Neural progenitor cell (in vitro differentiated cells): ENCODE measurements around the gene TASP1. TPM values are rescaled to one million over a fixed set of nuclear protein-coding genes. Genes with fewer than 3 reads are reported as not detected.

Experiments used
- DNase-seq: peaks from one replicate; pipeline ENCODE4 v3.0.0-alpha.2; 2016; ENCODE audit warnings: low spot score
- H2AFZ ChIP-seq: fragments of 200-600 bp; sonication (generic); replicated peaks from 2 replicates; pipeline ENCODE4 v1.6.1; 2016; ENCODE audit warnings: antibody characterized with exemption
- H3F3A ChIP-seq: fragments of 200-600 bp; sonication (generic); 2 replicates; pipeline ENCODE4 v1.6.1; 2016; ENCODE audit warnings: antibody characterized with exemption, low read depth
- H3K27ac ChIP-seq: fragments of 200-600 bp; sonication (generic); 2 replicates; pipeline ENCODE4 v1.5.1; 2016; ENCODE audit warnings: mild to moderate bottlenecking
- H3K27me3 ChIP-seq: fragments of 200-600 bp; sonication (generic); 2 replicates; pipeline ENCODE4 v1.6.1; 2016; ENCODE audit warnings: mild to moderate bottlenecking, moderate library complexity
- H3K36me3 ChIP-seq: fragments of 200-600 bp; sonication (generic); 2 replicates; pipeline ENCODE4 v1.5.1; 2016
- H3K4me1 ChIP-seq: fragments of 200-600 bp; sonication (generic); 2 replicates; pipeline ENCODE4 v1.6.1; 2016; ENCODE audit warnings: mixed run types
- H3K4me2 ChIP-seq: fragments of 200-600 bp; sonication (generic); 2 replicates; pipeline ENCODE4 v1.6.1; 2016
- H3K4me3 ChIP-seq: fragments of 200-600 bp; sonication (generic); 2 replicates; pipeline ENCODE4 v1.5.1; 2016
- H3K79me2 ChIP-seq: fragments of 200-600 bp; sonication (generic); 2 replicates; pipeline ENCODE4 v1.6.1; 2016; ENCODE audit warnings: low read depth
- H3K9ac ChIP-seq: fragments of 200-600 bp; sonication (generic); 2 replicates; pipeline ENCODE4 v1.6.1; 2016
- H3K9me3 ChIP-seq: fragments of 200-600 bp; sonication (generic); 2 replicates; pipeline ENCODE4 v1.5.1; 2016; ENCODE audit warnings: low read depth
- H4K20me1 ChIP-seq: fragments of 200-600 bp; sonication (generic); 2 replicates; pipeline ENCODE4 v1.6.1; 2016; ENCODE audit warnings: low read depth
- H3K27ac Mint-ChIP-seq: 3 replicates; pipeline ENCODE4 v1.8.0; 2021; ENCODE audit warnings: mixed read lengths
- H3K27me3 Mint-ChIP-seq: 2 replicates; pipeline ENCODE4 v1.8.0; 2022; ENCODE audit warnings: low read depth, mild to moderate bottlenecking, inconsistent platforms, moderate library complexity, mixed read lengths; ENCODE audit not compliant: insufficient read depth
- H3K36me3 Mint-ChIP-seq: 3 replicates; pipeline ENCODE4 v1.8.0; 2021; ENCODE audit warnings: mixed read lengths
- H3K4me1 Mint-ChIP-seq: 3 replicates; pipeline ENCODE4 v1.8.0; 2021; ENCODE audit warnings: mixed read lengths
- H3K4me3 Mint-ChIP-seq: 3 replicates; pipeline ENCODE4 v1.8.0; 2021; ENCODE audit warnings: mild to moderate bottlenecking, moderate library complexity, mixed read lengths
- H3K9me3 Mint-ChIP-seq: 3 replicates; pipeline ENCODE4 v1.8.0; 2020; ENCODE audit warnings: mixed read lengths
- EZH2 ChIP-seq: fragments of 200-600 bp; sonication (generic); IDR thresholded peaks from 2 replicates; pipeline ENCODE4 v1.6.1; 2017; ENCODE audit warnings: antibody characterized with exemption, mild to moderate bottlenecking, moderate library complexity
- EZH2phosphoT487 ChIP-seq: fragments of 200-600 bp; sonication (generic); IDR thresholded peaks from 2 replicates; pipeline ENCODE4 v1.6.1; 2017; ENCODE audit warnings: antibody characterized with exemption
- total RNA-seq: library from RNA; depleted of rRNA; stranded (reverse); fragments of >200 nt; gene quantifications from 2 replicates; pipeline ENCODE4 v1.2.3, GENCODE V29; 2015; ENCODE audit warnings: low replicate concordance
- TF ChIP-seq, protein P1 (sequence below): fragments of 200-600 bp; sonication (generic); IDR thresholded peaks from 2 replicates; pipeline ENCODE4 v1.5.1; 2017; ENCODE audit warnings: antibody characterized with exemption, mild to moderate bottlenecking

The TASP1 gene
- total RNA-seq, 1 donor from 2014 or later, result 9.6 TPM

DNA sequence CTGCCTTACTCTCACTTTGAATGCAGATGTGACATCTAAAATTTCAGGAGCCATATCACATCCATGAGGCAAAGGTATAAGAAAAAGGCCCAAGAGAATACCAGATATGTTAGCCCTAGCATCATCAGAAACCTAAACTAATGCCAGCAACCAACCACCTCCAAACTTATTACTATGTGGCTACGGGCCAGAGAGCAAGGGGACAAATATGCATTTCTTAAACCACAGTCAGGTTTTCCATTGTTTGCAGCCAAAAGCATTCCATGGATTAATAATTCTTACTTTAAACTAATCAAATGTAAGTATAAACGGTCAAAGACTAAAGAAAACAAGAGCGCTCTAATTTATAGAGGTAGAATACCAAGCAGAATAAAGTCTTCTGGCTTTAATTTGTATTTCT is 84.7 kb downstream of the TASP1 start:
- no peaks in the 10 kb centered on the region for H3K27me3 ChIP-seq
- H3K27me3 Mint-ChIP-seq, result no peaks in the 10 kb centered on the region
- H4K20me1 ChIP-seq, result no peaks in the 10 kb centered on the region
- no peak overlapping the region for H3K4me3 Mint-ChIP-seq
- TF ChIP-seq EZH2phosphoT487 (no peak), EZH2 (no peak)
- TF ChIP-seq, protein P1, sequence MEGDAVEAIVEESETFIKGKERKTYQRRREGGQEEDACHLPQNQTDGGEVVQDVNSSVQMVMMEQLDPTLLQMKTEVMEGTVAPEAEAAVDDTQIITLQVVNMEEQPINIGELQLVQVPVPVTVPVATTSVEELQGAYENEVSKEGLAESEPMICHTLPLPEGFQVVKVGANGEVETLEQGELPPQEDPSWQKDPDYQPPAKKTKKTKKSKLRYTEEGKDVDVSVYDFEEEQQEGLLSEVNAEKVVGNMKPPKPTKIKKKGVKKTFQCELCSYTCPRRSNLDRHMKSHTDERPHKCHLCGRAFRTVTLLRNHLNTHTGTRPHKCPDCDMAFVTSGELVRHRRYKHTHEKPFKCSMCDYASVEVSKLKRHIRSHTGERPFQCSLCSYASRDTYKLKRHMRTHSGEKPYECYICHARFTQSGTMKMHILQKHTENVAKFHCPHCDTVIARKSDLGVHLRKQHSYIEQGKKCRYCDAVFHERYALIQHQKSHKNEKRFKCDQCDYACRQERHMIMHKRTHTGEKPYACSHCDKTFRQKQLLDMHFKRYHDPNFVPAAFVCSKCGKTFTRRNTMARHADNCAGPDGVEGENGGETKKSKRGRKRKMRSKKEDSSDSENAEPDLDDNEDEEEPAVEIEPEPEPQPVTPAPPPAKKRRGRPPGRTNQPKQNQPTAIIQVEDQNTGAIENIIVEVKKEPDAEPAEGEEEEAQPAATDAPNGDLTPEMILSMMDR, result no peak
- H3K4me2 ChIP-seq, result no peak overlapping the region
- no peak overlapping the region for H2AFZ ChIP-seq
- H3K27ac ChIP-seq, result no peak overlapping the region
- no peaks in the 10 kb centered on the region for H3F3A ChIP-seq
- H3K36me3 Mint-ChIP-seq, result peaks cover 8% of the 10 kb centered on the region
- no peak overlapping the region for H3K27ac Mint-ChIP-seq
- no peaks in the 10 kb centered on the region for H3K4me1 ChIP-seq
- no peak for DNase-seq
- H3K4me3 ChIP-seq, result no peak overlapping the region
- no peaks in the 10 kb centered on the region for H3K36me3 ChIP-seq
- H3K9me3 ChIP-seq, result no peaks in the 10 kb centered on the region
- no peaks in the 10 kb centered on the region for H3K9me3 Mint-ChIP-seq
- H3K4me1 Mint-ChIP-seq, result no peaks in the 10 kb centered on the region
- no peaks in the 10 kb centered on the region for H3K79me2 ChIP-seq
- H3K9ac ChIP-seq, result no peak overlapping the region

GRCh38 chr20:13552061-13552460 is 86.7 kb downstream of the TASP1 start:
- Mint-ChIP-seq H3K4me3 (no peak overlapping the region), H3K27me3 (no peaks in the 10 kb centered on the region), H3K27ac (no peak overlapping the region), H3K4me1 (no peaks in the 10 kb centered on the region), H3K9me3 (no peaks in the 10 kb centered on the region), H3K36me3 (peaks cover 5% of the 10 kb centered on the region)
- Histone ChIP-seq H3K4me2 (no peak overlapping the region), H3K9ac (no peak overlapping the region), H3K27me3 (no peaks in the 10 kb centered on the region), H3F3A (no peaks in the 10 kb centered on the region), H2AFZ (no peak overlapping the region), H3K36me3 (no peaks in the 10 kb centered on the region), H3K9me3 (no peaks in the 10 kb centered on the region), H3K4me1 (no peaks in the 10 kb centered on the region), H3K79me2 (no peaks in the 10 kb centered on the region), H3K4me3 (no peak overlapping the region), H4K20me1 (no peaks in the 10 kb centered on the region), H3K27ac (no peak overlapping the region)
- no peak for TF ChIP-seq EZH2phosphoT487
- TF ChIP-seq EZH2, result no peak
- TF ChIP-seq, protein P1, result no peak
- DNase-seq, result no peak

DNA sequence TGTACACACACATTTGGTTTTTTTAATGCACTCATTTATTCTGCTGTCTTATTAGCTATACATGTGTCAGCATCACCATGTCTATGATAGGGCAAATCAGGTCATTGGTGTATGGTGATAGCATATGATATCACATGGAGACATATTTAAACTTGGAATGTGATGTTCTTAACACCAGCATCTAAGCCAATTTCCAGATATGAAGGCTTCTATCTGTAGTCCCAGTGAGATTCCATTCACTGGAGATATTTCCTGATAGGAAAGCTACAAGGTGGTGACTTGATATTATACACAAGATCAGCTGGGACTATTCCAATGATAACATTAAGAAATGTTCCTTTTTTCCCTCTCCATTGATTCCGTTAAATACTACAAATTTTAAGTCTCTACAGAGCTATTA is 89.3 kb downstream of the TASP1 start:
- Histone ChIP-seq H3K4me1 (no peaks in the 10 kb centered on the region), H4K20me1 (no peaks in the 10 kb centered on the region), H2AFZ (no peak overlapping the region), H3K9ac (no peak overlapping the region), H3K4me2 (no peak overlapping the region), H3K9me3 (no peaks in the 10 kb centered on the region), H3K4me3 (no peak overlapping the region), H3K79me2 (no peaks in the 10 kb centered on the region), H3K36me3 (no peaks in the 10 kb centered on the region), H3F3A (no peaks in the 10 kb centered on the region), H3K27me3 (no peaks in the 10 kb centered on the region), H3K27ac (no peak overlapping the region)
- Mint-ChIP-seq H3K9me3 (no peaks in the 10 kb centered on the region), H3K27me3 (no peaks in the 10 kb centered on the region), H3K4me1 (no peaks in the 10 kb centered on the region), H3K27ac (no peak overlapping the region), H3K4me3 (no peak overlapping the region), H3K36me3 (no peaks in the 10 kb centered on the region)
- no peak for DNase-seq
- no peak for TF ChIP-seq EZH2phosphoT487
- TF ChIP-seq EZH2, result no peak
- TF ChIP-seq, protein P1, result no peak
